ENCODE data around the gene TMEM51. TPM values are rescaled to one million over a fixed set of nuclear protein-coding genes. Genes with fewer than 3 reads are reported as not detected.

Gene TMEM51
- total and polyA plus RNA-seq, 2 donors (not counting 1 experiment from before 2014, with no cell fraction given) = 0.06 to 0.30 TPM

- no peak overlapping the region for H3K4me3 Mint-ChIP-seq
- H3K79me2 ChIP-seq (ENCODE audit: control insufficient read depth, insufficient read depth, low read length) = no peaks in the 10 kb centered on the region
- CTCF ChIA-PET = no interaction called here
These were observed 33.9 kb downstream of the TMEM51 start for GRCh38 chr1:15187175-15188129.

More at GRCh38 chr1:15187175-15188129, 33.9 kb downstream of the TMEM51 start:
- ATAC-seq (ENCODE audit: low read depth) (no peak), DNase-seq (no peak)
- POLR2A ChIA-PET = no interaction called here
- WGBS (ENCODE audit: insufficient coverage) = 59% methylated on average over 9 of the region's 15 CpGs
- H3K4me1 Mint-ChIP-seq = no peaks in the 10 kb centered on the region
- Histone ChIP-seq H3K27me3 (replicated peaks in 1 of 4; ENCODE audit: control extremely low read depth in 1 of 4, control insufficient read depth in 3 of 4, insufficient read depth in 4 of 4, low read length in 3 of 4) (no peaks in the 10 kb centered on the region), H3K4me2 (replicated peaks; ENCODE audit: low read depth, low read length, poor library complexity, severe bottlenecking) (no peak overlapping the region), H3K27ac (ENCODE audit: low read length in 2 of 2) (no peak overlapping the region), H3K9me3 (ENCODE audit: control extremely low read depth in 1 of 3, control insufficient read depth in 2 of 3, insufficient read depth in 1 of 3, low read length in 2 of 3) (no peaks in the 10 kb centered on the region), H3K9ac (ENCODE audit: low read length) (no peak overlapping the region), H3K4me1 (ENCODE audit: control insufficient read depth in 2 of 2, insufficient read depth in 2 of 2, low read length in 2 of 2) (no peaks in the 10 kb centered on the region), H2AFZ (ENCODE audit: insufficient read depth, low read depth, low read length, poor library complexity, severe bottlenecking) (no peak overlapping the region), H3K4me3 (ENCODE audit: control extremely low read depth in 1 of 5, extremely low read depth in 1 of 5, insufficient read depth in 1 of 5, low read depth in 2 of 5, low read length in 4 of 5) (no peak overlapping the region), H4K20me1 (ENCODE audit: control insufficient read depth, insufficient read depth, low read length, poor library complexity, severe bottlenecking) (no peaks in the 10 kb centered on the region), H3K36me3 (replicated peaks in 1 of 2; ENCODE audit: control extremely low read depth in 1 of 2, control insufficient read depth in 1 of 2, extremely low read depth in 1 of 2, insufficient read depth in 2 of 2, low read length in 1 of 2) (no peaks in the 10 kb centered on the region)
- intact Hi-C loops (cut with micrococcal nuclease) = no loop called here
- no peaks in the 10 kb centered on the region for H3K9me3 Mint-ChIP-seq (ENCODE audit: insufficient read depth)
- no peak for TF ChIP-seq CTCF (IDR thresholded peaks at IDR 0.05)
- TF ChIP-seq EZH2 (IDR thresholded peaks at IDR 0.05; ENCODE audit: borderline replicate concordance, insufficient read depth, low read depth, low read length, poor library complexity, severe bottlenecking) = no peak
- H3K27ac Mint-ChIP-seq = no peak overlapping the region
- peaks cover 32% of the 10 kb centered on the region for H3K27me3 Mint-ChIP-seq
